CD4-positive, CD25-positive, alpha-beta regulatory T cell (primary cell): Measurements from ENCODE around the gene LTV1. TPM values are rescaled to one million over a fixed set of nuclear protein-coding genes. Genes with fewer than 3 reads are reported as not detected.
"Not testable (repeated sequence)": the region's sequence is repeated elsewhere in the genome, so short reads cannot be mapped to it uniquely, and the experiment has no call there.

Source experiments
- ATAC-seq, 2 donors: fragments of 150-1000 bp; cut with Tn5 transposase; one replicate each; pipeline ENCODE4 v1.10.0; 2021; ENCODE audit warnings: low read depth in 2 of 2, moderate number of reproducible peaks in 2 of 2, moderate library complexity in 1 of 2
- DNase-seq, 3 donors: peaks; one replicate each; pipeline versions ENCODE4 v3.0.0 to v3.0.0-alpha.2; 2012 to 2022; ENCODE audit warnings: mixed read lengths in 1 of 3
- H3K27ac ChIP-seq: one replicate; pipeline ENCODE4 v1.7.0; 2013; ENCODE audit warnings: mild to moderate bottlenecking, low read length; ENCODE audit not compliant: insufficient read depth, poor library complexity, severe bottlenecking
- H3K27me3 ChIP-seq: one replicate; pipeline ENCODE4 v1.7.0; 2013; ENCODE audit warnings: low read length; ENCODE audit not compliant: control insufficient read depth, insufficient read depth
- H3K36me3 ChIP-seq: one replicate; pipeline ENCODE4 v1.7.0; 2013; ENCODE audit warnings: mild to moderate bottlenecking, low read length, moderate library complexity; ENCODE audit not compliant: control insufficient read depth, insufficient read depth
- H3K4me1 ChIP-seq: 2 replicates; pipeline ENCODE4 v1.7.0; 2013; ENCODE audit warnings: mild to moderate bottlenecking, low read length; ENCODE audit not compliant: insufficient read depth, control insufficient read depth, poor library complexity, severe bottlenecking
- H3K4me3 ChIP-seq: one replicate; pipeline ENCODE4 v1.7.0; 2013; ENCODE audit warnings: low read depth, mild to moderate bottlenecking, low read length, moderate library complexity
- H3K9me3 ChIP-seq, 2 experiments: 1 replicate in 1 of 2; 2 replicates in 1 of 2; pipeline ENCODE4 v1.7.0; 2013; ENCODE audit warnings: low read length in 2 of 2, mild to moderate bottlenecking in 1 of 2, moderate library complexity in 1 of 2; ENCODE audit not compliant: control insufficient read depth in 2 of 2
- H3K27ac Mint-ChIP-seq, 3 donors: one replicate each; pipeline ENCODE4 v1.8.0; 2020 to 2022; ENCODE audit warnings: mild to moderate bottlenecking in 3 of 3, mixed read lengths in 3 of 3, moderate library complexity in 2 of 3
- H3K27me3 Mint-ChIP-seq: one replicate; pipeline ENCODE4 v1.8.0; 2022; ENCODE audit warnings: mild to moderate bottlenecking, mixed read lengths
- H3K36me3 Mint-ChIP-seq: one replicate; pipeline ENCODE4 v1.8.0; 2020; ENCODE audit warnings: mixed read lengths
- H3K4me1 Mint-ChIP-seq, 4 donors: one replicate each; pipeline ENCODE4 v1.8.0; 2020 to 2022; ENCODE audit warnings: mixed read lengths in 4 of 4, mild to moderate bottlenecking in 1 of 4
- H3K4me3 Mint-ChIP-seq, 4 donors: one replicate each; pipeline ENCODE4 v1.8.0; 2020 to 2022; ENCODE audit warnings: mild to moderate bottlenecking in 4 of 4, mixed read lengths in 4 of 4, moderate library complexity in 3 of 4
- H3K9me3 Mint-ChIP-seq, 7 donors: one replicate each; pipeline ENCODE4 v1.8.0; 2020 to 2022; ENCODE audit warnings: mixed read lengths in 7 of 7, mild to moderate bottlenecking in 3 of 7, moderate library complexity in 2 of 7
- polyA plus RNA-seq, 4 donors: library from polyadenylated mRNA; unstranded; fragments of 300-500 nt; fragmentation: Illumina TruSeq; gene quantifications; one replicate each; pipeline ENCODE4 v1.2.3, GENCODE V29; 2021
- total RNA-seq: library from RNA; stranded (reverse); gene quantifications from one replicate; pipeline ENCODE4 v1.2.3, GENCODE V29; 2022

LTV1 gene
- total and polyA plus RNA-seq, 5 donors from 2014 or later = 17.4 to 24.2 (median 19.0) TPM

DNA sequence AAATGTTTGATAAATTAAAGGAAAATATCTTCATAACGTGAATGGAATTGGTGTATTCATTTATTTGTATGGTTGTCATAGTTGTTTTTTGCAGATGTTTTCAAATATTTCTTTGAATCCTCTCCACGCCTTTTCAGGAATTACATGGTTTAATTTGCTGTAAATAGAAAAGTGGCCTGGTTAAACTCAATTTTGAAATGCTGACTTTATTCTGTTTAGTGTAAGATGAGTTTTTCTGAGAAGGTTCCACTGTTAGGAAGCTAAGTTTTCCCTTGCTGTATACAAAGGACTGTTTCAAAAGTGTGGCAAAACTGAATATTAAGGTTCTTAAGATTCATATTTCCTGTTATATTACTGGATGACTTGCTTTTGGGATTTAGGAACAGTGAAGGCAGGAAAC lies 20.6 kb downstream of the LTV1 start:
- peaks cover 0 to 11% (median 0%) of the 10 kb centered on the region in 4 donors for H3K4me1 Mint-ChIP-seq
- Histone ChIP-seq H3K4me1 (no peaks in the 10 kb centered on the region), H3K4me3 (no peak overlapping the region), H3K27ac (no peak overlapping the region), H3K27me3 (no peaks in the 10 kb centered on the region), H3K9me3 (no peaks in the 10 kb centered on the region), H3K36me3 (peaks cover 57% of the 10 kb centered on the region)
- ATAC-seq (no peak), DNase-seq (no peak)
- no peak overlapping the region for H3K4me3 Mint-ChIP-seq
- H3K27me3 Mint-ChIP-seq = no peaks in the 10 kb centered on the region
- H3K36me3 Mint-ChIP-seq = peaks cover 56% of the 10 kb centered on the region
- H3K27ac Mint-ChIP-seq = peak overlapping the region in 1 of 3 donors; percentile 62
- H3K9me3 Mint-ChIP-seq = peaks cover 0 to 3% (median 0%) of the 10 kb centered on the region in 7 donors

DNA sequence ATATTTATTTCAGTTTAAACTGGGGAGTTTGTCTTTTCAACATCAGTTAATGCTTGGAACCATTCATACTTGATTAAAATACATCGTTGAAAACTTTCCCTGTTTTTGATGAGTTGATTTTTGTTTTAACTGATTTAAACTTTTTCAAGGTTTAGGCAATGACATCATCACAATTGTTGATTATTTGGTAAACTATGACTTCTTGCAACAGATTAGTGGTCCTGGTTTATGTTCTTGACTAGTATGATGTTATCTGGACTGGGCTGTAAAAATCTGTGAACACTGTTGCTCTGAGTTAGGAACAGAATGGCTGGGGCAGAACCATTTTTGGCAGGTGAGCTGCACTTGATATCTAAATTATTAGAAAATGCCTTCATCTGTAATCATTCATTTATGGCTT lies 21.1 kb downstream of the LTV1 start, which contains the start of gene ZC2HC1B:
TSS of gene ZC2HC1B (plus strand) at position 241 of the 400 bp plus-strand sequence. CDS start at position 307, 66 bp downstream.
- Histone ChIP-seq H3K9me3 (no peaks in the 10 kb centered on the region), H3K27ac (no peak within 1 kb of the TSS), H3K36me3 (peaks cover 53% of the 10 kb centered on the region), H3K4me3 (no peak within 1 kb of the TSS), H3K4me1 (no peaks in the 10 kb centered on the region), H3K27me3 (no peaks in the 10 kb centered on the region)
- peak within 1 kb of the TSS in 1 of 3 donors; percentile 62 for H3K27ac Mint-ChIP-seq
- H3K36me3 Mint-ChIP-seq = peaks cover 52% of the 10 kb centered on the region
- no peak within 1 kb of the TSS for H3K4me3 Mint-ChIP-seq
- peaks cover 0 to 7% (median 0%) of the 10 kb centered on the region in 4 donors for H3K4me1 Mint-ChIP-seq
- peaks cover 0 to 3% (median 0%) of the 10 kb centered on the region in 7 donors for H3K9me3 Mint-ChIP-seq
- ATAC-seq (no peak), DNase-seq (no peak)
- no peaks in the 10 kb centered on the region for H3K27me3 Mint-ChIP-seq

- H3K27me3 ChIP-seq = no peaks in the 10 kb centered on the region
- no peak overlapping the region for H3K4me3 ChIP-seq
- no peak for ATAC-seq
- Mint-ChIP-seq H3K27ac (peak overlapping the region in 1 of 3 donors; percentile 46), H3K36me3 (peaks cover 42% of the 10 kb centered on the region), H3K4me3 (no peak overlapping the region), H3K27me3 (no peaks in the 10 kb centered on the region), H3K4me1 (peaks cover 0 to 5% (median 0%) of the 10 kb centered on the region in 4 donors), H3K9me3 (peaks cover 0 to 3% (median 0%) of the 10 kb centered on the region in 7 donors)
- no peaks in the 10 kb centered on the region for H3K4me1 ChIP-seq
- H3K27ac ChIP-seq = no peak overlapping the region
- H3K9me3 ChIP-seq = no peaks in the 10 kb centered on the region
- peaks cover 23% of the 10 kb centered on the region for H3K36me3 ChIP-seq
- DNase-seq = no peak
Observed at GRCh38 chr6:143867236-143867635, 24.1 kb downstream of the LTV1 start.

DNA sequence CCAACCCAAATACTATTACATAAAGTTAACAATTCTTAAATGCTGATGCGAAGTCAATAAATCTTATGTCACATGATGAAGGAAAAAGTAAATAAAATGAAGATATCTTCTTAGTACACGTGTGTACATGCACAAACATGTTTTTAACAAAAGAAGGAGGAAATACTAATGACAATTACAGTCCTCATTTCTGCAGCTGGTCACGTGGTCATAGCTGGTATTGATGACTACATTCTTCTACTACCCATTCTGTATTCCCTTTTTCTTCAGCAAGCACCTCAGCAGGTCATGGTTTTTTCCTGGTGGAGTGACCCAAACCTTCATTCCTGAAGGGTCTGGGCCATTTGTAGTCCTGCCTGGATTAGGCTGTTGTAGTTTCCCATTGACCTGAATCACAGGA lies 25.7 kb downstream of the LTV1 start:
- H3K4me3 ChIP-seq, H3K27me3 Mint-ChIP-seq, ATAC-seq, H3K27ac ChIP-seq, H3K36me3 ChIP-seq, H3K9me3 Mint-ChIP-seq, DNase-seq, H3K27me3 ChIP-seq, H3K27ac Mint-ChIP-seq, H3K4me3 Mint-ChIP-seq, H3K9me3 ChIP-seq, H3K4me1 ChIP-seq: not testable (repeated sequence)
- Mint-ChIP-seq H3K4me1 (peaks cover 0 to 18% (median 5%) of the 10 kb centered on the region in 4 donors), H3K36me3 (peaks cover 32% of the 10 kb centered on the region)

GRCh38 chr6:143871202-143871730 lies 28.1 kb downstream of the LTV1 start:
- H3K9me3 ChIP-seq, H3K9me3 Mint-ChIP-seq, H3K4me3 Mint-ChIP-seq, H3K27ac ChIP-seq, H3K36me3 ChIP-seq, H3K4me1 ChIP-seq, H3K27me3 ChIP-seq, H3K4me3 ChIP-seq, DNase-seq, H3K27ac Mint-ChIP-seq, ATAC-seq, H3K27me3 Mint-ChIP-seq: not testable (repeated sequence)
- peaks cover 16% of the 10 kb centered on the region for H3K36me3 Mint-ChIP-seq
- H3K4me1 Mint-ChIP-seq = peaks cover 0 to 18% (median 5%) of the 10 kb centered on the region in 4 donors

DNA sequence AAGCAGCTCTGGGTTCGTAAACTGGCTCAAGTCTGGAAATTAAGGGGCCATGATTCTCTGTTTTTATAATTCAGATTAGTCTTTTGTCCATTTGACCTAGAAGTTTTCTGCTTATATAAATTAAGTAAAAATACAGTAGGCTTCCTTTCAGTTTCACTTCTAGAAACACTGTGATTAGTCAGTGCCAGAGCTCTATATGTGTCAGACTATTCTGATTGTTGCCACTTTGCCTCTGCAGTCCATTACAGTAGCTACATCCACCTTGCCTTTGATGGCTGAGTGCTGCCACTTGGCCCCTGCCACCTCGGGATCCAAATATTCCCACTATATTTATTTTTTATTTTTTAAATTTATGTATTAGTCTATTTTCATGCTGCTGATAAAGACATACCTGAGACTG lies 29.1 kb downstream of the LTV1 start:
- peak overlapping the region in 1 of 3 donors; percentile 37 for H3K27ac Mint-ChIP-seq
- no peaks in the 10 kb centered on the region for H3K9me3 ChIP-seq
- no peak overlapping the region for H3K4me3 Mint-ChIP-seq
- H3K9me3 Mint-ChIP-seq = peaks cover 0 to 10% (median 3%) of the 10 kb centered on the region in 7 donors
- H3K36me3 ChIP-seq = no peaks in the 10 kb centered on the region
- no peaks in the 10 kb centered on the region for H3K27me3 Mint-ChIP-seq
- H3K36me3 Mint-ChIP-seq = peaks cover 9% of the 10 kb centered on the region
- no peak overlapping the region for H3K4me3 ChIP-seq
- H3K4me1 Mint-ChIP-seq = peaks cover 0 to 18% (median 5%) of the 10 kb centered on the region in 4 donors
- DNase-seq (peak in 2 of 3 donors; percentile 5 to 70), ATAC-seq (peak in 1 of 2 donors; percentile 60)
- H3K27me3 ChIP-seq = no peaks in the 10 kb centered on the region
- H3K27ac ChIP-seq = no peak overlapping the region
- no peaks in the 10 kb centered on the region for H3K4me1 ChIP-seq

- not testable (repeated sequence) for H3K4me3 ChIP-seq, H3K4me3 Mint-ChIP-seq
- peak overlapping the region in 1 of 3 donors; percentile 36 for H3K27ac Mint-ChIP-seq
Observed at GRCh38 chr6:143873600-143873999, 30.5 kb downstream of the LTV1 start.

DNA sequence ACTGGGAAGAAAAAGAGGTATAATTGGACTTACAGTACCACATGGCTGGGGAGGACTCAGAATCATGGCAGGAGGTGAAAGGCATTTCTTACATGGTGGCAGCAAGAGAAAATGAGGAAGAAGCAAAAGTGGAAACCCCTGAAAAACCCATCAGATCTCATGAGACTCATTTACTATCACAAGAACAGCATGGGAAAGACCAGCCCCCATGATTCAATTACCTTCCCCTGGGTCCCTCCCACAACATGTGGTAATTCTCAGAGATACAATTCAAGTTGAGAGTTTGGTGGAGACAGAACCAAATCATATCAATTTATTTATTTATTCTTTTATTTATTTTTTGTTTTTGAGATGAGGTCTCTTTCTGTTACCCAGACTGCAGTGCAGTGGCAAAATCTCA lies 31.4 kb downstream of the LTV1 start:
- H3K9me3 Mint-ChIP-seq = peaks cover 0 to 10% (median 3%) of the 10 kb centered on the region in 7 donors
- not testable (repeated sequence) for H3K36me3 Mint-ChIP-seq, H3K36me3 ChIP-seq, H3K4me3 ChIP-seq, H3K9me3 ChIP-seq, DNase-seq, H3K4me1 ChIP-seq, H3K27me3 ChIP-seq, H3K27ac Mint-ChIP-seq, H3K27ac ChIP-seq, H3K4me3 Mint-ChIP-seq, ATAC-seq, H3K27me3 Mint-ChIP-seq
- peaks cover 0 to 18% (median 5%) of the 10 kb centered on the region in 4 donors for H3K4me1 Mint-ChIP-seq

More at GRCh38 chr6:143873600-143873999, 30.5 kb downstream of the LTV1 start:
- H3K27ac ChIP-seq, H3K4me1 ChIP-seq, H3K27me3 ChIP-seq, H3K36me3 ChIP-seq, H3K27me3 Mint-ChIP-seq, H3K36me3 Mint-ChIP-seq, ATAC-seq, DNase-seq, H3K9me3 ChIP-seq: not testable (repeated sequence)
- Mint-ChIP-seq H3K9me3 (peaks cover 0 to 10% (median 3%) of the 10 kb centered on the region in 7 donors), H3K4me1 (peaks cover 0 to 18% (median 5%) of the 10 kb centered on the region in 4 donors)
